T-cell (primary cell): ENCODE data around the gene ZDHHC14. TPM values are rescaled to one million over a fixed set of nuclear protein-coding genes. Genes with fewer than 3 reads are reported as not detected.
"Not testable (repeated sequence)": the region's sequence is repeated elsewhere in the genome, so short reads cannot be mapped to it uniquely, and the experiment has no call there.

ENCODE experiments used
- ATAC-seq, 4 experiments: fragments of 200-7000 bp in 3 of 4; fragments of 150-1000 bp in 1 of 4; cut with Tn5 transposase; replicated peaks in 1 of 4; 1 replicate in 3 of 4; 2 replicates in 1 of 4; pipeline ENCODE4 v1.10.0; 2021; ENCODE audit warnings: moderate library complexity in 3 of 4, mild to moderate bottlenecking in 2 of 4, moderate number of reproducible peaks in 1 of 4
- CTCF ChIA-PET, 2 donors: fragments of 300-600 bp; sonication (Branson Sonifier 250); formaldehyde crosslinking; loops; one replicate each; lab custom pipeline; 2022; ENCODE audit warnings: antibody characterized with exemption in 2 of 2; lab: Charles Lee
- POLR2A ChIA-PET, 2 donors: fragments of 300-600 bp; sonication (Branson Sonifier 250); formaldehyde crosslinking; loops; one replicate each; lab custom pipeline; 2022; ENCODE audit warnings: antibody characterized with exemption in 2 of 2; lab: Charles Lee
- DNase-seq, 35 experiments: peaks; one replicate each; pipeline versions ENCODE4 v3.0.0 to v3.0.0-alpha.2; 2013 to 2023
- H3K27ac ChIP-seq: one replicate; pipeline ENCODE4 v1.5.1; 2013; ENCODE audit warnings: low read length
- H3K27me3 ChIP-seq, 2 experiments: replicated peaks in 1 of 2; 1 replicate in 1 of 2; 2 replicates in 1 of 2; pipeline versions ENCODE4 v1.6.1 to v1.7.0; 2013; ENCODE audit warnings: low read length in 1 of 2, mixed read lengths in 1 of 2; ENCODE audit not compliant: control insufficient read depth in 2 of 2, insufficient read depth in 2 of 2; ENCODE audit errors: extremely low read depth in 1 of 2
- H3K36me3 ChIP-seq, 2 donors: 1 replicate in 1 of 2; 2 replicates in 1 of 2; pipeline versions ENCODE4 v1.6.1 to v1.7.0; 2013; ENCODE audit warnings: low read length in 1 of 2; ENCODE audit not compliant: control insufficient read depth in 2 of 2, insufficient read depth in 1 of 2; ENCODE audit errors: extremely low read depth in 1 of 2
- H3K4me1 ChIP-seq, 2 experiments: 1 replicate in 1 of 2; 2 replicates in 1 of 2; pipeline versions ENCODE4 v1.6.1 to v1.7.0; 2013; ENCODE audit warnings: low read length in 2 of 2, mixed read lengths in 1 of 2; ENCODE audit not compliant: insufficient read depth in 2 of 2, control insufficient read depth in 1 of 2; ENCODE audit errors: extremely low read depth in 1 of 2
- H3K4me3 ChIP-seq, 2 donors: 1 replicate in 1 of 2; 2 replicates in 1 of 2; pipeline versions ENCODE4 v1.5.1 to v1.7.0; 2013; ENCODE audit warnings: mild to moderate bottlenecking in 2 of 2, low read length in 1 of 2, moderate library complexity in 1 of 2; ENCODE audit not compliant: control insufficient read depth in 1 of 2; ENCODE audit errors: extremely low read depth in 1 of 2
- H3K9me3 ChIP-seq: 2 replicates; pipeline ENCODE4 v1.7.0; 2013
- H3K27ac Mint-ChIP-seq, 2 donors: one replicate each; pipeline ENCODE4 v1.8.0; 2020 to 2021; ENCODE audit warnings: mild to moderate bottlenecking in 2 of 2, mixed read lengths in 2 of 2
- H3K27me3 Mint-ChIP-seq, 2 donors: one replicate each; pipeline ENCODE4 v1.8.0; 2021 to 2022; ENCODE audit warnings: mixed read lengths in 2 of 2
- H3K36me3 Mint-ChIP-seq: one replicate; pipeline ENCODE4 v1.8.0; 2021; ENCODE audit warnings: mixed read lengths
- H3K4me1 Mint-ChIP-seq, 3 donors: one replicate each; pipeline ENCODE4 v1.8.0; 2020 to 2022; ENCODE audit warnings: mixed read lengths in 3 of 3, mild to moderate bottlenecking in 1 of 3
- H3K4me3 Mint-ChIP-seq, 3 donors: one replicate each; pipeline ENCODE4 v1.8.0; 2020 to 2022; ENCODE audit warnings: mild to moderate bottlenecking in 3 of 3, mixed read lengths in 3 of 3, moderate library complexity in 3 of 3
- H3K9me3 Mint-ChIP-seq, 3 donors: one replicate each; pipeline ENCODE4 v1.8.0; 2020 to 2022; ENCODE audit warnings: mixed read lengths in 3 of 3
- whole genome bisulfite sequencing: methylation state at CpG from one replicate; pipeline ENCODE4 v1.1.5; 2013; ENCODE audit warnings: missing lambda C conversion rate; ENCODE audit not compliant: insufficient coverage; 5-methylcytosine and 5-hydroxymethylcytosine counted together
- total RNA-seq, 35 experiments: library from RNA in 6 of 35; stranded (reverse) in 6 of 35; fragments of 120-200 nt in 1 of 35; gene quantifications; one replicate each; pipeline versions ENCODE4 v1.2.1 to v1.2.4 and lab custom pipeline; 2013 to 2026

ZDHHC14 gene
- total RNA-seq, 5 donors from 2014 or later (not counting 1 experiment from before 2014, with no cell fraction given), result 2.1 to 3.7 (median 2.6) TPM

- no peak overlapping the region for H3K27ac ChIP-seq
- no peaks in the 10 kb centered on the region for H3K9me3 ChIP-seq
- DNase-seq (no peak), ATAC-seq (no peak)
- POLR2A ChIA-PET, result no interaction called here
- Mint-ChIP-seq H3K4me1 (no peaks in the 10 kb centered on the region), H3K27ac (no peak overlapping the region), H3K36me3 (peaks cover under 1% of the 10 kb centered on the region), H3K9me3 (no peaks in the 10 kb centered on the region), H3K4me3 (no peak overlapping the region), H3K27me3 (no peaks in the 10 kb centered on the region)
- WGBS, result 96% methylated on average over 6 of the region's 6 CpGs
- CTCF ChIA-PET, result no interaction called here
- no peak overlapping the region for H3K4me3 ChIP-seq
- peaks cover 0 to 5% of the 10 kb centered on the region in 2 experiments for H3K27me3 ChIP-seq
- peaks cover 0 to 2% of the 10 kb centered on the region in 2 experiments for H3K4me1 ChIP-seq
- H3K36me3 ChIP-seq, result no peaks in the 10 kb centered on the region
Observed at GRCh38 chr6:157405986-157406385, 25.0 kb downstream of the ZDHHC14 start.

DNA sequence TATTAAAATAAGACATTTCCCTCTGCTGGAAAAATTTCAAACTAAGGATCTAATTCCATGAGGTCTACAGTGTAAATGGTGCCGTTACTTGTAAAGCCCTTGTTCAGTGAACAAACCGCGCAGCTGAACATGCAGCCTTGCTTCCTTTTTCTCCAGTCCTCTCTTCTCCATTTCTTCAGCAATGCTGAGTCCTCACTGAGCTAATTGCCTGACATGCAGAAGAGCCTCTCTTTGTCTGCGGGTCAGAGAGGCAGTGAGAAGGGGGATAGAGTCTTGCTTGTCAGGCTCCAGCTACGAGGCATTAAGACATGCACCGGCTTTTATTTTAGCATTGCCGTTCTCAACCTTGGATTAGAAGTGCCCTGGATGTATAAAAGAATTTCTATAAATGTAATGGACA, 25.7 kb downstream of the ZDHHC14 start:
- Histone ChIP-seq H3K27me3 (peaks cover 0 to 5% of the 10 kb centered on the region in 2 experiments), H3K4me1 (peaks cover 0 to 2% of the 10 kb centered on the region in 2 experiments), H3K9me3 (no peaks in the 10 kb centered on the region), H3K4me3 (no peak overlapping the region), H3K36me3 (no peaks in the 10 kb centered on the region), H3K27ac (no peak overlapping the region)
- no peak overlapping the region for H3K4me3 Mint-ChIP-seq
- ChIA-PET POLR2A (no interaction called here), CTCF (no interaction called here)
- no peaks in the 10 kb centered on the region for H3K9me3 Mint-ChIP-seq
- peaks cover 5% of the 10 kb centered on the region for H3K36me3 Mint-ChIP-seq
- ATAC-seq (no peak), DNase-seq (no peak)
- H3K27ac Mint-ChIP-seq, result no peak overlapping the region
- H3K4me1 Mint-ChIP-seq, result no peaks in the 10 kb centered on the region
- no peaks in the 10 kb centered on the region for H3K27me3 Mint-ChIP-seq
- 100% methylated on average over 3 of the region's 7 CpGs for WGBS

- Mint-ChIP-seq H3K27me3 (no peaks in the 10 kb centered on the region), H3K9me3 (no peaks in the 10 kb centered on the region), H3K4me1 (no peaks in the 10 kb centered on the region), H3K4me3 (no peak overlapping the region), H3K36me3 (peaks cover 5% of the 10 kb centered on the region), H3K27ac (no peak overlapping the region)
- Histone ChIP-seq H3K9me3 (no peaks in the 10 kb centered on the region), H3K36me3 (no peaks in the 10 kb centered on the region), H3K4me3 (no peak overlapping the region), H3K4me1 (peaks cover 0 to 2% of the 10 kb centered on the region in 2 experiments), H3K27ac (no peak overlapping the region), H3K27me3 (peaks cover 0 to 5% of the 10 kb centered on the region in 2 experiments)
- 50% methylated on average over 2 of the region's 3 CpGs for WGBS
- ChIA-PET POLR2A (interaction anchor here in 1 of 2 donors (0.6 to 0.7 kb wide), 2 partner anchors 112 to 1271 kb away, joined by 3 to 4 read pairs; no protein-coding TSS in a partner anchor), CTCF (no interaction called here)
- no peak for DNase-seq
- no peak for ATAC-seq
Observed at GRCh38 chr6:157407646-157408045, 26.7 kb downstream of the ZDHHC14 start.

GRCh38 chr6:157408427-157408826, 27.4 kb downstream of the ZDHHC14 start:
- H3K4me1 ChIP-seq, H3K27ac ChIP-seq, H3K4me3 ChIP-seq, H3K9me3 Mint-ChIP-seq, H3K4me3 Mint-ChIP-seq, ATAC-seq, DNase-seq, H3K27me3 Mint-ChIP-seq, CTCF ChIA-PET, H3K36me3 ChIP-seq, H3K27ac Mint-ChIP-seq, H3K9me3 ChIP-seq, H3K4me1 Mint-ChIP-seq, H3K27me3 ChIP-seq, POLR2A ChIA-PET, H3K36me3 Mint-ChIP-seq: not testable (repeated sequence)
- WGBS, result 60% methylated on average over 1 of the region's 5 CpGs

- no peak overlapping the region for H3K27ac Mint-ChIP-seq
- no peak overlapping the region for H3K4me3 Mint-ChIP-seq
- Histone ChIP-seq H3K27ac (no peak overlapping the region), H3K4me3 (no peak overlapping the region), H3K4me1 (peaks cover 0 to 2% of the 10 kb centered on the region in 2 experiments), H3K9me3 (no peaks in the 10 kb centered on the region), H3K36me3 (no peaks in the 10 kb centered on the region), H3K27me3 (peaks cover 0 to 5% of the 10 kb centered on the region in 2 experiments)
- no peak for ATAC-seq
- WGBS, result 93% methylated on average over 5 of the region's 5 CpGs
- DNase-seq, result no peak
- ChIA-PET CTCF (no interaction called here), POLR2A (no interaction called here)
- peaks cover 5% of the 10 kb centered on the region for H3K36me3 Mint-ChIP-seq
- H3K9me3 Mint-ChIP-seq, result no peaks in the 10 kb centered on the region
- H3K27me3 Mint-ChIP-seq, result no peaks in the 10 kb centered on the region
- no peaks in the 10 kb centered on the region for H3K4me1 Mint-ChIP-seq
Observed at GRCh38 chr6:157410045-157410444, 29.1 kb downstream of the ZDHHC14 start.

DNA sequence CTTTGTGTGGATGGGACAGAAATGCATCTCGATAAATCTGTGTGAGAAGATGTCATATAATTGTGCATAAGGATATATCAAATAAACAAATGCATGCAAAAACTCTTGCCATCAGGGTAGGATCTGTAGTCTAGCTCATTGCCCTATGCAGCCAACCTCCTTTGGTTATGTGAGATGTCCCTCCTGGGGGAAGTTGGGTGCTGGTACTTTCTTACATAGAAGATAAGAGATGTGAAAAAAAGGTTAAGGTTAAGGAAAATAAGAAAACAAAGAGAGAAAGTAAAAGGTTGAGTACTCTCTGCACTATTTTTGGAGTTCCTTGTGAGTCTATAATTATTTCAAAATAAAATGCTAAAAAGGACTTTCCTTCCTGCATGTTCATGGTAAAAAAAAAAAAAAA, 30.4 kb downstream of the ZDHHC14 start:
- ATAC-seq (no peak), DNase-seq (no peak)
- Mint-ChIP-seq H3K9me3 (no peaks in the 10 kb centered on the region), H3K27me3 (no peaks in the 10 kb centered on the region), H3K36me3 (peaks cover 5% of the 10 kb centered on the region), H3K27ac (no peak overlapping the region), H3K4me3 (no peak overlapping the region), H3K4me1 (no peaks in the 10 kb centered on the region)
- no peak overlapping the region for H3K4me3 ChIP-seq
- H3K4me1 ChIP-seq, result peaks cover 0 to 2% of the 10 kb centered on the region in 2 experiments
- H3K27ac ChIP-seq, result no peak overlapping the region
- CTCF ChIA-PET, result interaction anchor here in 1 of 2 donors (0.5 to 0.6 kb wide), 2 partner anchors 91 to 158 kb away, joined by 3 read pairs; no protein-coding TSS in a partner anchor
- no peaks in the 10 kb centered on the region for H3K36me3 ChIP-seq
- WGBS, result no CpG with 5 or more reads among the region's 1 CpG
- H3K27me3 ChIP-seq, result peaks cover 0 to 5% of the 10 kb centered on the region in 2 experiments
- H3K9me3 ChIP-seq, result no peaks in the 10 kb centered on the region
- POLR2A ChIA-PET, result interaction anchor here in 1 of 2 donors (0.8 kb wide), 1 partner anchor 1656 kb away, joined by 9 read pairs; no protein-coding TSS in a partner anchor
